Spleen (tissue), 11 donors: ENCODE results near the gene PRDX2. TPM values are rescaled to one million over a fixed set of nuclear protein-coding genes. Genes with fewer than 3 reads are reported as not detected.

Source experiments
- DNase-seq: peaks from one replicate; pipeline ENCODE4 v3.0.0-alpha.2; 2020
- H3K27ac ChIP-seq, 8 donors: fragments of 200-600 bp; sonication (generic) in 7 of 8; 1 replicate in 4 of 8; 2 replicates in 4 of 8; pipeline versions ENCODE4 v1.5.0 to v1.8.0; 2016 to 2021; ENCODE audit warnings: inconsistent platforms in 4 of 8, mild to moderate bottlenecking in 4 of 8, moderate library complexity in 1 of 8
- H3K27me3 ChIP-seq, 7 donors: fragments of 200-600 bp; sonication (generic) in 6 of 7; replicated peaks in 1 of 7; 1 replicate in 4 of 7; 2 replicates in 3 of 7; pipeline versions ENCODE4 v1.5.0 to v1.8.0; 2016 to 2021; ENCODE audit warnings: inconsistent platforms in 3 of 7, mild to moderate bottlenecking in 1 of 7
- H3K36me3 ChIP-seq, 6 donors: fragments of 200-600 bp; sonication (generic) in 5 of 6; 1 replicate in 4 of 6; 2 replicates in 2 of 6; pipeline versions ENCODE4 v1.5.0 to v1.8.0; 2016 to 2021; ENCODE audit warnings: inconsistent platforms in 2 of 6
- H3K4me1 ChIP-seq, 6 donors: fragments of 200-600 bp; sonication (generic) in 5 of 6; 1 replicate in 3 of 6; 2 replicates in 3 of 6; pipeline versions ENCODE4 v1.5.0 to v1.8.0; 2016 to 2021; ENCODE audit warnings: inconsistent platforms in 3 of 6
- H3K4me3 ChIP-seq, 8 donors: fragments of 200-600 bp; sonication (generic) in 7 of 8; 1 replicate in 4 of 8; 2 replicates in 4 of 8; pipeline versions ENCODE4 v1.5.0 to v1.8.0; 2016 to 2021; ENCODE audit warnings: inconsistent platforms in 4 of 8, mild to moderate bottlenecking in 4 of 8, moderate library complexity in 2 of 8
- H3K9me3 ChIP-seq, 8 donors: fragments of 200-600 bp; sonication (generic) in 7 of 8; 1 replicate in 4 of 8; 2 replicates in 4 of 8; pipeline versions ENCODE4 v1.5.0 to v1.8.0; 2016 to 2021; ENCODE audit warnings: inconsistent platforms in 4 of 8
- CTCF ChIP-seq, 11 experiments: fragments of 200-600 bp in 7 of 11; fragments of 450-650 bp in 4 of 11; sonication (generic) in 4 of 11; IDR thresholded peaks in 8 of 11; conservative IDR thresholded peaks in 3 of 11; 1 replicate in 7 of 11; 2 replicates in 4 of 11; pipeline versions ENCODE4 v1.4.0 to v1.8.0; 2016 to 2021; ENCODE audit warnings: antibody characterized with exemption in 11 of 11, inconsistent platforms in 4 of 11, mild to moderate bottlenecking in 1 of 11
- POLR2A ChIP-seq, 3 donors: fragments of 450-650 bp; IDR thresholded peaks; one replicate each; pipeline ENCODE4 v1.5.1; 2017; ENCODE audit warnings: antibody characterized with exemption in 3 of 3, mild to moderate bottlenecking in 1 of 3
- POLR2AphosphoS5 ChIP-seq, 3 donors: sonication (generic); formaldehyde crosslinking; IDR thresholded peaks; one replicate each; pipeline ENCODE4 v1.5.1; 2017; ENCODE audit warnings: antibody characterized with exemption in 3 of 3
- WGBS, 5 donors: extraction: QIAGEN DNeasy Blood & Tissue Kit in 3 of 5; methylation state at CpG; one replicate each; pipeline versions ENCODE4 v1.1.5 to v1.1.7; 2013 to 2018; 5-methylcytosine and 5-hydroxymethylcytosine counted together
- intact Hi-C: fragments of 100-400 bp; cut with DNase I; formaldehyde crosslinking; loops from one replicate; pipeline ENCODE4 v1.15.0; 2023; ENCODE audit warnings: low total_unique reads
- polyA plus RNA-seq, 3 donors: library from polyadenylated mRNA; stranded (reverse); fragments of 200-250 nt; gene quantifications; one replicate each; pipeline ENCODE4 v1.2.1, GENCODE V29; 2013
- total RNA-seq, 7 donors: library from RNA; depleted of rRNA in 3 of 7; stranded (reverse); fragments of >200 nt in 3 of 7; fragmentation: NEBNext Ultra II Directional in 4 of 7; extraction: Animal tissue kit (Norgen Biotek cat#: 25700) in 4 of 7; gene quantifications; one replicate each; pipeline versions ENCODE4 v1.1.0 to v1.2.1, GENCODE V29; 2016 to 2021
- donor health status: healthy with polysubstance abuse.
- donor health status: DM: no; HTN: no; CAD: no; lungs with moderate emphysema.
- donor health status: DM: no; HTN: no; CAD: no.
- donor health status: Bipolar disorder and iron deficiency.
- donor health status: healthy.
- donor health status: DM: no; HTN: no; CAD: no.
- donor health status: DM: yes; HTN: yes; CAD: no.

PRDX2 gene
- total and polyA plus RNA-seq, 10 donors = 78.3 to 203 (median 117) TPM

- Histone ChIP-seq H3K27ac (no peak overlapping the region), H3K4me1 (peaks cover 0 to 10% (median 3%) of the 10 kb centered on the region in 6 donors), H3K36me3 (peaks cover 0 to 53% (median 13%) of the 10 kb centered on the region in 6 donors), H3K4me3 (no peak overlapping the region), H3K9me3 (peaks cover 0 to 4% (median 0%) of the 10 kb centered on the region in 8 donors), H3K27me3 (no peaks in the 10 kb centered on the region)
- DNase-seq = no peak
- no peak for TF ChIP-seq POLR2A (IDR thresholded peaks at IDR 0.05)
- no peak for TF ChIP-seq POLR2AphosphoS5 (IDR thresholded peaks at IDR 0.05)
- TF ChIP-seq CTCF (IDR thresholded peaks at IDR 0.05 in 8 of 11, conservative IDR thresholded peaks at IDR 0.05 in 3 of 11) = no peak
- WGBS, 5 donors = 94 to 97% (median 95%) methylated on average over 13 to 15 of the region's 15 CpGs
- intact Hi-C loops = no loop called here
Observed at GRCh38 chr19:12767666-12768065, 33.9 kb downstream of the PRDX2 start.

GRCh38 chr19:12767150-12767549 lies 34.5 kb downstream of the PRDX2 start:
- H3K27me3 ChIP-seq = no peaks in the 10 kb centered on the region
- 92 to 99% (median 95%) methylated on average over 10 to 11 of the region's 11 CpGs for WGBS, 5 donors
- TF ChIP-seq POLR2AphosphoS5 (IDR thresholded peaks at IDR 0.05) (no peak), CTCF (IDR thresholded peaks at IDR 0.05 in 8 of 11, conservative IDR thresholded peaks at IDR 0.05 in 3 of 11) (no peak), POLR2A (IDR thresholded peaks at IDR 0.05) (no peak)
- H3K27ac ChIP-seq = no peak overlapping the region
- no peak for DNase-seq
- intact Hi-C loops = no loop called here
- H3K36me3 ChIP-seq = peaks cover 0 to 56% (median 13%) of the 10 kb centered on the region in 6 donors
- peaks cover 0 to 10% (median 3%) of the 10 kb centered on the region in 6 donors for H3K4me1 ChIP-seq
- peaks cover 0 to 4% (median 0%) of the 10 kb centered on the region in 8 donors for H3K9me3 ChIP-seq
- H3K4me3 ChIP-seq = no peak overlapping the region

GRCh38 chr19:12766051-12766521 lies 35.5 kb downstream of the PRDX2 start:
- Histone ChIP-seq H3K4me3 (peak overlapping the region in 5 of 8 donors; percentile 7 to 69 (median 28)), H3K27ac (peak overlapping the region in 4 of 8 donors; percentile 32 to 57 (median 48))
- peak; percentile 93 for DNase-seq

More at GRCh38 chr19:12766051-12766521, 35.5 kb downstream of the PRDX2 start:
- WGBS, 5 donors = 5 to 84% (median 47%) methylated on average over 26 to 30 of the region's 30 CpGs
- peaks cover 0 to 4% (median 0%) of the 10 kb centered on the region in 8 donors for H3K9me3 ChIP-seq
- intact Hi-C loops = no loop called here
- TF ChIP-seq POLR2A (IDR thresholded peaks at IDR 0.05) (peak in 1 of 3 donors; percentile 3), POLR2AphosphoS5 (IDR thresholded peaks at IDR 0.05) (peak; percentile 56 to 78 (median 75)), CTCF (IDR thresholded peaks at IDR 0.05 in 8 of 11, conservative IDR thresholded peaks at IDR 0.05 in 3 of 11) (peak in 10 of 11 experiments; percentile 59 to 96 (median 84))
- no peaks in the 10 kb centered on the region for H3K27me3 ChIP-seq
- H3K36me3 ChIP-seq = peaks cover 0 to 56% (median 13%) of the 10 kb centered on the region in 6 donors
- H3K4me1 ChIP-seq = peaks cover 0 to 10% (median 3%) of the 10 kb centered on the region in 6 donors
